Neural cell (in vitro differentiated cells): ENCODE results near the gene LDB2.

Source experiments
- POLR2AphosphoS5 ChIP-seq: IDR thresholded peaks from 2 replicates; pipeline ENCODE4 v1.6.1; 2012
- TAF1 ChIP-seq: IDR thresholded peaks from 2 replicates; pipeline ENCODE4 v1.6.1; 2012; ENCODE audit warnings: low read depth
- TF ChIP-seq, protein P1 (sequence below): fragments of 450-650 bp; IDR thresholded peaks from 2 replicates; pipeline ENCODE4 v1.5.1; 2014; ENCODE audit warnings: antibody characterized with exemption, mild to moderate bottlenecking, moderate library complexity; ENCODE audit not compliant: poor library complexity, severe bottlenecking

DNA sequence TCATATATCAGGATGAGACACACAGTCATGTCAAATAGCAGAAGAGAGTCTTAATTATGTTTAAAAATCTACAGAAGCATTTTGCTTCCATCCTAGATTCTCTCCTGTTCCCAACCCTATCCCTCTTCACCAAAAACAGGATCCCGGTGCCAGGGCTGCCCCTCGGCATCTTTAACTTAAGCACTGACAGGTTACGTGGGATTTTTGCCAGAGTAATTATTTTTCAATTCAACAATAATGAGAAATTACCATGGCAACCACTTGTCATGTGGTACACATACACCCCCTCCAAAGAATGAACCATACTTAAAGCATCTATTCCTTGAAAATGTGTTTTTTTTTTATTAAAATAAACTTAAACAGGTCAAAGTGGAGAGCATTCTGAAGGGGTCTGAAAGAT, 130.6 kb downstream of the LDB2 start:
- TF ChIP-seq, protein P1, sequence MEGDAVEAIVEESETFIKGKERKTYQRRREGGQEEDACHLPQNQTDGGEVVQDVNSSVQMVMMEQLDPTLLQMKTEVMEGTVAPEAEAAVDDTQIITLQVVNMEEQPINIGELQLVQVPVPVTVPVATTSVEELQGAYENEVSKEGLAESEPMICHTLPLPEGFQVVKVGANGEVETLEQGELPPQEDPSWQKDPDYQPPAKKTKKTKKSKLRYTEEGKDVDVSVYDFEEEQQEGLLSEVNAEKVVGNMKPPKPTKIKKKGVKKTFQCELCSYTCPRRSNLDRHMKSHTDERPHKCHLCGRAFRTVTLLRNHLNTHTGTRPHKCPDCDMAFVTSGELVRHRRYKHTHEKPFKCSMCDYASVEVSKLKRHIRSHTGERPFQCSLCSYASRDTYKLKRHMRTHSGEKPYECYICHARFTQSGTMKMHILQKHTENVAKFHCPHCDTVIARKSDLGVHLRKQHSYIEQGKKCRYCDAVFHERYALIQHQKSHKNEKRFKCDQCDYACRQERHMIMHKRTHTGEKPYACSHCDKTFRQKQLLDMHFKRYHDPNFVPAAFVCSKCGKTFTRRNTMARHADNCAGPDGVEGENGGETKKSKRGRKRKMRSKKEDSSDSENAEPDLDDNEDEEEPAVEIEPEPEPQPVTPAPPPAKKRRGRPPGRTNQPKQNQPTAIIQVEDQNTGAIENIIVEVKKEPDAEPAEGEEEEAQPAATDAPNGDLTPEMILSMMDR: no peak
- TF ChIP-seq TAF1: no peak
- no peak for TF ChIP-seq POLR2AphosphoS5
